Tibial artery (tissue), 4 donors: Measurements from ENCODE around the gene GAPDHS.

ENCODE experiments used
- DNase-seq, 2 donors: peaks; one replicate each; pipeline ENCODE4 v3.0.0-alpha.2; 2019
- H3K27ac ChIP-seq, 2 donors: fragments of 200-600 bp; sonication (generic) in 1 of 2; 1 replicate in 1 of 2; 2 replicates in 1 of 2; pipeline ENCODE4 v1.5.1; 2018 to 2019; ENCODE audit warnings: mild to moderate bottlenecking in 1 of 2
- H3K27me3 ChIP-seq, 2 donors: fragments of 200-600 bp; sonication (generic) in 1 of 2; one replicate each; pipeline versions ENCODE4 v1.5.1 to v1.6.0; 2016 to 2019
- H3K36me3 ChIP-seq, 3 donors: fragments of 200-600 bp; sonication (generic) in 2 of 3; one replicate each; pipeline ENCODE4 v1.5.1; 2016 to 2019; ENCODE audit warnings: mild to moderate bottlenecking in 2 of 3
- H3K4me1 ChIP-seq, 4 donors: fragments of 200-600 bp; sonication (generic) in 2 of 4; 1 replicate in 3 of 4; 2 replicates in 1 of 4; pipeline ENCODE4 v1.5.1; 2016 to 2019
- H3K4me3 ChIP-seq, 2 donors: fragments of 200-600 bp; sonication (generic) in 1 of 2; 1 replicate in 1 of 2; 2 replicates in 1 of 2; pipeline ENCODE4 v1.5.1; 2018 to 2019; ENCODE audit warnings: mild to moderate bottlenecking in 2 of 2
- H3K9me3 ChIP-seq, 3 donors: fragments of 200-600 bp; sonication (generic) in 1 of 3; one replicate each; pipeline ENCODE4 v1.5.1; 2016 to 2019
- CTCF ChIP-seq, 2 experiments: fragments of 200-600 bp in 1 of 2; fragments of 450-650 bp in 1 of 2; IDR thresholded peaks; one replicate each; pipeline ENCODE4 v1.5.1; 2017 to 2019; ENCODE audit warnings: antibody characterized with exemption in 2 of 2, mild to moderate bottlenecking in 1 of 2, moderate library complexity in 1 of 2
- intact Hi-C: fragments of 100-400 bp; cut with DNase I; formaldehyde crosslinking; loops from one replicate; pipeline ENCODE4 v1.15.0; 2023; ENCODE audit warnings: low total_unique reads

GAPDHS gene

GRCh38 chr19:35563207-35563829 is 30.1 kb downstream of the GAPDHS start, which contains the start of gene ATP4A:
Gene ATP4A, minus strand, starts transcription at chr19:35563658. Its CDS starts 29 bp downstream, at chr19:35563629.
- peaks cover 0 to 61% of the 10 kb centered on the region in 2 donors for H3K27me3 ChIP-seq
- TF ChIP-seq CTCF (IDR thresholded peaks at IDR 0.05): no peak
- H3K9me3 ChIP-seq: no peaks in the 10 kb centered on the region
- H3K36me3 ChIP-seq: no peaks in the 10 kb centered on the region
- no peak within 1 kb of the TSS for H3K4me3 ChIP-seq
- H3K4me1 ChIP-seq: peaks cover 0 to 3% (median 2%) of the 10 kb centered on the region in 4 donors
- intact Hi-C loops: no loop called here
- H3K27ac ChIP-seq: no peak within 1 kb of the TSS
- no peak for DNase-seq

- H3K9me3 ChIP-seq: no peaks in the 10 kb centered on the region
- no peak for TF ChIP-seq CTCF (IDR thresholded peaks at IDR 0.05)
- peaks cover 0 to 56% of the 10 kb centered on the region in 2 donors for H3K27me3 ChIP-seq
- H3K36me3 ChIP-seq: no peaks in the 10 kb centered on the region
- H3K4me3 ChIP-seq: no peak overlapping the region
- intact Hi-C loops: no loop called here
- H3K27ac ChIP-seq: no peak overlapping the region
- DNase-seq: no peak
- no peaks in the 10 kb centered on the region for H3K4me1 ChIP-seq
Measured at GRCh38 chr19:35565016-35565856, 32.0 kb downstream of the GAPDHS start.

GRCh38 chr19:35566738-35567137 is 33.5 kb downstream of the GAPDHS start:
- Histone ChIP-seq H3K27ac (no peak overlapping the region), H3K9me3 (no peaks in the 10 kb centered on the region), H3K4me1 (no peaks in the 10 kb centered on the region), H3K4me3 (no peak overlapping the region), H3K36me3 (no peaks in the 10 kb centered on the region), H3K27me3 (peaks cover 0 to 47% of the 10 kb centered on the region in 2 donors)
- TF ChIP-seq CTCF (IDR thresholded peaks at IDR 0.05): no peak
- intact Hi-C loops: no loop called here
- no peak for DNase-seq

- Histone ChIP-seq H3K27ac (no peak overlapping the region), H3K4me3 (no peak overlapping the region), H3K27me3 (peaks cover 0 to 29% of the 10 kb centered on the region in 2 donors), H3K9me3 (no peaks in the 10 kb centered on the region), H3K4me1 (no peaks in the 10 kb centered on the region), H3K36me3 (no peaks in the 10 kb centered on the region)
- DNase-seq: no peak
- no peak for TF ChIP-seq CTCF (IDR thresholded peaks at IDR 0.05)
- intact Hi-C loops: no loop called here
Measured at GRCh38 chr19:35569281-35569781, 36.1 kb downstream of the GAPDHS start.

GRCh38 chr19:35571406-35571965 is 38.2 kb downstream of the GAPDHS start:
- Histone ChIP-seq H3K27ac (no peak overlapping the region), H3K4me1 (no peaks in the 10 kb centered on the region), H3K9me3 (peaks cover 0 to 12% (median 2%) of the 10 kb centered on the region in 3 donors), H3K36me3 (no peaks in the 10 kb centered on the region), H3K27me3 (peaks cover 0 to 17% of the 10 kb centered on the region in 2 donors), H3K4me3 (no peak overlapping the region)
- TF ChIP-seq CTCF (IDR thresholded peaks at IDR 0.05): no peak
- DNase-seq: no peak
- intact Hi-C loops: no loop called here
